OCI-LY1 (cell line): ENCODE data around the gene PPP2R3B.

Source experiments
- CTCF ChIP-seq: fragments of 200-600 bp; sonication (generic), shearing (Covaris generic); IDR thresholded peaks from 2 replicates; pipeline ENCODE4 v1.5.1; 2017; ENCODE audit warnings: mild to moderate bottlenecking, antibody characterized with exemption, low read length, moderate library complexity, mixed read lengths
- EZH2 ChIP-seq: fragments of 200-600 bp; sonication (generic), shearing (Covaris generic); IDR thresholded peaks from 2 replicates; pipeline ENCODE4 v1.8.0; 2017; ENCODE audit warnings: borderline replicate concordance, mixed run types, mild to moderate bottlenecking, antibody characterized with exemption, low read length, moderate library complexity, mixed read lengths

- TF ChIP-seq CTCF (no peak), EZH2 (no peak)
These were observed 3.8 kb upstream of the PPP2R3B start for GRCh38 chrX:390459-390858.
